Measurements from ENCODE around the gene PFKFB2.

- no peak for TF ChIP-seq CTCF (IDR thresholded peaks at IDR 0.05; ENCODE audit: extremely low read depth in 1 of 2, insufficient read depth in 1 of 2, low read depth in 1 of 2, low read length in 2 of 2)
- TF ChIP-seq POLR2AphosphoS5 (IDR thresholded peaks at IDR 0.05; ENCODE audit: insufficient read depth, low read depth, low read length), result no peak
- TF ChIP-seq POLR2A (IDR thresholded peaks at IDR 0.05; ENCODE audit: low read depth, low read length), result no peak
- TF ChIP-seq MAX (IDR thresholded peaks at IDR 0.05; ENCODE audit: insufficient read depth, insufficient read length), result no peak
- no peak for TF ChIP-seq EZH2 (IDR thresholded peaks at IDR 0.05; ENCODE audit: borderline replicate concordance, low read depth, low read length, severe bottlenecking)
- no peak for TF ChIP-seq MYC (IDR thresholded peaks at IDR 0.05; ENCODE audit: low read depth, low read length)
- TF ChIP-seq FOS (IDR thresholded peaks at IDR 0.05; ENCODE audit: borderline replicate concordance, insufficient read depth, low read length), result no peak
- no peak for TF ChIP-seq GATA2 (IDR thresholded peaks at IDR 0.05; ENCODE audit: insufficient read depth, insufficient read length, low read depth, low read length)
Observed at GRCh38 chr1:207052911-207053769, at the start of gene PFKFB2.
